HFFc6 (cell line): ENCODE data around the gene GRXCR2. TPM values are rescaled to one million over a fixed set of nuclear protein-coding genes. Genes with fewer than 3 reads are reported as not detected.

ENCODE experiments used
- DNase-seq: peaks from one replicate; pipeline ENCODE4 v3.0.0-alpha.2; 2018
- H3K27ac Mint-ChIP-seq: 2 replicates; pipeline ENCODE4 v1.8.0; 2020; ENCODE audit warnings: mild to moderate bottlenecking, mixed read lengths
- H3K27me3 Mint-ChIP-seq: 2 replicates; pipeline ENCODE4 v1.8.0; 2021; ENCODE audit warnings: mild to moderate bottlenecking, moderate library complexity, mixed read lengths; ENCODE audit not compliant: insufficient read depth
- H3K36me3 Mint-ChIP-seq: 2 replicates; pipeline ENCODE4 v1.8.0; 2021; ENCODE audit warnings: low read depth, mixed read lengths
- H3K4me1 Mint-ChIP-seq: 2 replicates; pipeline ENCODE4 v1.8.0; 2020; ENCODE audit warnings: low read depth, mixed read lengths
- H3K4me3 Mint-ChIP-seq: 2 replicates; pipeline ENCODE4 v1.8.0; 2020; ENCODE audit warnings: mild to moderate bottlenecking, moderate library complexity, mixed read lengths
- H3K9me3 Mint-ChIP-seq: 2 replicates; pipeline ENCODE4 v1.8.0; 2020; ENCODE audit warnings: mild to moderate bottlenecking, mixed read lengths
- CTCF ChIP-seq: fragments of 200-600 bp; sonication (generic); IDR thresholded peaks from 2 replicates; pipeline ENCODE4 v1.5.0; 2021; ENCODE audit warnings: antibody characterized with exemption, mild to moderate bottlenecking
- total RNA-seq, 6 experiments: library from RNA; stranded (reverse); fragmentation: NEBNext Ultra II Directional; extraction: Animal tissue kit (Norgen Biotek cat#: 25700); gene quantifications; 2 replicates in 1 of 6; 3 replicates in 5 of 6; pipeline ENCODE4 v1.2.3, GENCODE V29; 2021

The GRXCR2 gene
- total RNA-seq, 6 experiments from 2014 or later = not detected

GRCh38 chr5:145863003-145863402 is 9.8 kb downstream of the GRXCR2 start:
- H3K4me1 Mint-ChIP-seq = no peaks in the 10 kb centered on the region
- H3K4me3 Mint-ChIP-seq = no peak overlapping the region
- no peak for TF ChIP-seq CTCF
- DNase-seq = no peak
- no peaks in the 10 kb centered on the region; the same call in 1 of the 2 replicates for H3K9me3 Mint-ChIP-seq
- no peaks in the 10 kb centered on the region; the same call in 1 of the 2 replicates for H3K36me3 Mint-ChIP-seq
- H3K27me3 Mint-ChIP-seq = peaks cover 9% of the 10 kb centered on the region
- no peak overlapping the region for H3K27ac Mint-ChIP-seq

GRCh38 chr5:145859897-145860296 is 12.9 kb downstream of the GRXCR2 start:
- Mint-ChIP-seq H3K36me3 (no peaks in the 10 kb centered on the region; the same call in 1 of the 2 replicates), H3K4me3 (no peak overlapping the region), H3K27ac (no peak overlapping the region), H3K9me3 (no peaks in the 10 kb centered on the region; the same call in 1 of the 2 replicates), H3K27me3 (peaks cover 2% of the 10 kb centered on the region), H3K4me1 (peaks cover 15% of the 10 kb centered on the region)
- peak; percentile 67 for TF ChIP-seq CTCF
- DNase-seq = no peak

GRCh38 chr5:145859453-145859852 is 13.4 kb downstream of the GRXCR2 start:
- H3K27me3 Mint-ChIP-seq = peaks cover 2% of the 10 kb centered on the region
- no peak overlapping the region for H3K27ac Mint-ChIP-seq
- H3K9me3 Mint-ChIP-seq = no peaks in the 10 kb centered on the region; the same call in 1 of the 2 replicates
- no peak for DNase-seq
- H3K4me1 Mint-ChIP-seq = peaks cover 20% of the 10 kb centered on the region
- no peaks in the 10 kb centered on the region for H3K36me3 Mint-ChIP-seq
- no peak overlapping the region for H3K4me3 Mint-ChIP-seq
- no peak for TF ChIP-seq CTCF

GRCh38 chr5:145858959-145859358 is 13.9 kb downstream of the GRXCR2 start:
- DNase-seq = no peak
- Mint-ChIP-seq H3K4me1 (peaks cover 24% of the 10 kb centered on the region), H3K9me3 (no peaks in the 10 kb centered on the region; the same call in 1 of the 2 replicates), H3K36me3 (no peaks in the 10 kb centered on the region), H3K27ac (no peak overlapping the region), H3K4me3 (no peak overlapping the region), H3K27me3 (peaks cover under 1% of the 10 kb centered on the region)
- TF ChIP-seq CTCF = no peak

GRCh38 chr5:145856285-145856818 is 16.5 kb downstream of the GRXCR2 start:
- H3K27me3 Mint-ChIP-seq = no peaks in the 10 kb centered on the region; the same call in 1 of the 2 replicates
- no peaks in the 10 kb centered on the region for H3K9me3 Mint-ChIP-seq
- H3K4me3 Mint-ChIP-seq = peak overlapping the region; percentile 78
- peak; percentile 32 for DNase-seq
- TF ChIP-seq CTCF = no peak
- no peaks in the 10 kb centered on the region for H3K36me3 Mint-ChIP-seq
- H3K4me1 Mint-ChIP-seq = peaks cover 25% of the 10 kb centered on the region
- H3K27ac Mint-ChIP-seq = peak overlapping the region; percentile 88
